Activated T-cell treated with anti-CD3 and anti-CD28 coated beads, Interleukin-2, amount 50 U/mL, for 48 hours (primary cell): ENCODE measurements around the gene LAG3.

Experiments used
- DNase-seq, 2 experiments: peaks; one replicate each; pipeline ENCODE4 v3.0.0-alpha.2; 2020

The LAG3 gene

DNA sequence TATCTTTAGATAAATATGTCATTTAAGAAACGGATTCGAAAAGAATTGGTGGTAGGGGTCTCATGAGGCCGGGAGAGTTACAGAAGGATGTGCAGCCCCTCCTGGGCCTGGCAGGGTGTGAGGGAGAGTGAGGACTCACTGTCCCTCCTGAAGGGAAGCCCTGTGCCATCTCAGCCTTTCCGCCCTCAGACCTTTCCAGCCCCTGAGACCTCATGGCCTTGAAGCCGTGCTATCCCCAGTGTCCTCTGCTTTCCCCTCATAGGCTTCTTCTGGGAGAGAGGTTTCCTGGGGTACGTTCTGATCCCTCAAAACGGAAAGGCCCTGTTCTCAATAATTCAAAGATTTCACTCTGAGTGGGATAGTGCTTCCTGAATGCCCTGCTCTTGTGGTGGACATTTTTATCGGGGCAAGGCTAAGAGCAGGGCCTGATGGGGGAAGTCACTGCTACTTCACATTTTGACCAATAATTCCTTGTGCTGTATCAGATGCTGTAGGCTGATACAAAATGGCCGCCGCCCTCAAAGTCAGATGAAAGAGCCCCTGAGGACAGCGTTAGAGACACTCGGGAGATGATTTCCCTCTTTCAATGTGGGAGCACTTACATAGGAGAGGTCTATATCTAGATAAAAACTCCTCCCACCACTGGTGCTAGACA is 18.3 kb downstream of the LAG3 start:
- DNase-seq = peak; percentile 54 to 62

DNA sequence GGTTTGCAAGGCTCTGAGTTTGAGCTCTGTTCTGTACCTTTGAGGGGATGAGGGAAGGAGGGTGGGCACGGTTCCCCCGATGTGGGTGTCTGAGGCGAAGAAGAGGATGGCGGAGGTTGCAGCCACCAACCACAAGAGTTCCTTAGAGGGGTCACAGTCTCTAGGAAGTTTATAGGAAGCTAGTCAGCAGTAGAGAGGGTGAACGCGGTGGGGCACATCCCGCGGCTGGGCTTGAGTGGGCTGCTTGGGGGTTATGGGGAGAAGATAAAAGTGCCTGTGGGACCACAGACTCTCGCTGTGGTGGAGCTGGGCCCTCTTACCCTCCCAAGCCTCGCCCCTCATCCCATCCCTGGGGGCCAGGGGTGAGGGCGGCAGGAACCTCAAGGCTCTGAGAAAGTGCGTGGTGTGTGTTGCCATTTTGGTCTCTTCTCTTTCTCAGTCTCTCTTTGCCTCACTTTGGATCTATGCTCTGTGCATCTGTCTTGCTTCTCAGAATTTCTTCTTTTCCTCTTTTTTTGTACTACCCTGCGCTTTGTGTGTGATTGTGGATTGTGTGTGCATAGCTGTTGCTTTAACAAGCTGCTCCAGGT is 19.7 kb downstream of the LAG3 start:
- DNase-seq = peak; percentile 43 to 58

DNA sequence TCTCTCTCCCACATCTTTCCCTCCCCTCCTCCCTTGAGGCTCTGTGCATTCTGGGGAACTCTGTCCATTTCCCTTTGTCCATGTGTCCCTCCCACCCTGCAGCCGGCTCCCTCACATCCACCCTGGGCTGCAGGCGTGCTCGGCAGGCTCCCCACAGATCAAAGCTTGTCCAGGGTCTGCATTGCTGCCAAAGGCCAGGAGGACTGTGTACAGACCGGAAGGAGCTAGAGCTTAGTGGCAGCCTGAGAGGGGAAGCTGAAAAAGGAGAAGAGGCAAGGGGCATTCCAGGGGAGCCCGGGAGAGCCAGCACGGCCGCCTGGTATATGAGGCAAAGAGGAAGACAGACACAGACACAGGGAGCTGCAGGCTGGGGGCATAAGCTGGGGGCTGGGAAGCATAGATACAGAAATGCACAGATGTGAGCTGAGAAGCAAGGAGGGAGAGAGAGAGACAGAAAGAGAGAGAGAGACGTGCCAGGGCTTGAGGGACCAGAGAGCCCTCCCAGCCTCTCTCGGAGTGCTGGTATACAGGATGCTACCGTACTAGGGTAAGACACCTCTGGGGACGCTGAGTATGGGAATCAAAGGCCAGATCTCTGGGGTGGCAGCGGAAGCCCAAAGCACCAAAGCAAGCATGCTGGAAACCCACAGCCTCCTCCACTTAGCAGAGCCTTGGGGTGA is 20.3 kb downstream of the LAG3 start:
- peak in 1 of 2 experiments; percentile 46 for DNase-seq

DNA sequence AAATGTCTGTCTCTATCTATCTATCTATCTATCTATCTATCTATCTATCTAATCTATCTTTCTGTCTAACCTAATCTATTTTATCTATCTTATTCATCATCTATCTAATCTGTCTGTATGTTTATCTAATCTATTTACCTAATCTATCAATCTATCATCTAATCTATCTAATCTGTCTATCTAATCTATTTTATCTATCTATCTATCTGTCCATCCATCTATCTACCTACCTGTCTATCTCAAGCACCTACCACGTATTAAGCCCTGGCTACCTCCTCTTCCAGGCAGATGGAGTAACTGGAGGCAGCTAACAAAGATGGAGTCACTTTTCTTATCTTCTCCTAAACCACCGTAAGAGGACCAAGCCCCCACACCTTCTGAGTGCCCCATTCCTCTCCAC is 22.8 kb downstream of the LAG3 start:
- no peak for DNase-seq

DNA sequence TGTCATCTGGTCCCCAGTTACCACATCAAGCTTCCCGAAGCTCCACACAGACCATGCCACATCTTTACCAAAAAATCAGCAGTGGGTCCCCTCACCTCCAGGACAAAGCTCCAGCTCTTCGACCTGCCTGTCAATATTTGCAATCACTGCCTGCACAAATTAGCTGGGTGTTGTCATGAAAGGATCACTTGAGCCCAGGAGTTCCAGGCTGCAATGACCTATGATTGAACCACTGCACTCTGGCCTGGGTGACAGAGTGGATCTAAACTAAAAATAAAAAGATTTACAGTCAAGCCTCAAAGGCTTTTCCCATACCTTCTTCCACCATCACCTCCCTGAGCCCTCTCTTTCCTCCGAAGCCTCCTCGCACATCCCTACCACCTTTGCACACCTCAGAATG is 24.3 kb downstream of the LAG3 start:
- DNase-seq = no peak

DNA sequence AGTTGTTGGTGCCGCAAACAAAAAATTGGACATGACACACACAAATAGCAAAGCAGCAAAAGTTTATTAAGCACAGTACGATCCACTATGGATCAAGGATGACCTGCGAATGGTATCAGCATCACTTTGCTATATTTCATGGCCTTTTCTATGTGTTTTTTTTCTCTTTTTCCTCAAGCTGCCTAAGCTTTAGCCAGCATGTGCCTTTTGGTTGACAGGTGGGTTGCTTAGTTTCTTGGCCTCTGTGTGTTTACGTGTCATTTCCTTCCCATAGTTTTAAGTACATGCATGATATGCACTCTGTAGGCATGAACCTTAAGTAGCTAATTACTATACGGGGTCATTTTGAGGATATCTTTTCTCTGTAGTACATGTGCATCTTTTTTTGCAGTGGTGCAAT is 26.8 kb downstream of the LAG3 start:
- no peak for DNase-seq

DNA sequence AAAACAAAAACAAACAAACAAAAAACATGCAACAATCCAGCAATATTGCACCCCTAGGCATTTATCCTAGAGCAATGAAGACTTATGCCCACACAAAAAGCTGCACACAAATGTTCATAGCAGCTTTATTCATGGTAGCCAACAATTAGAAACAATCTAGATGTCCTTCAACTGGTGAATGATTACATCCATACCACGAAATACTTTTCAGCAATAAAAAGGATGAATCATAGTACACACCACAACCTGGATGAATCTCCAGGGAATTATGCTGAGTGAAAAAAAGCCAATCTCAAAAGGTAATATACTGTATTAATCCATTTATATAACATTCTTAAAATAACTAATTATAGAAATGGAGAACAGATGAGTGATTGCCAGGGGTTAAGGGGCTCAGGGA is 34.9 kb downstream of the LAG3 start:
- no peak for DNase-seq

DNA sequence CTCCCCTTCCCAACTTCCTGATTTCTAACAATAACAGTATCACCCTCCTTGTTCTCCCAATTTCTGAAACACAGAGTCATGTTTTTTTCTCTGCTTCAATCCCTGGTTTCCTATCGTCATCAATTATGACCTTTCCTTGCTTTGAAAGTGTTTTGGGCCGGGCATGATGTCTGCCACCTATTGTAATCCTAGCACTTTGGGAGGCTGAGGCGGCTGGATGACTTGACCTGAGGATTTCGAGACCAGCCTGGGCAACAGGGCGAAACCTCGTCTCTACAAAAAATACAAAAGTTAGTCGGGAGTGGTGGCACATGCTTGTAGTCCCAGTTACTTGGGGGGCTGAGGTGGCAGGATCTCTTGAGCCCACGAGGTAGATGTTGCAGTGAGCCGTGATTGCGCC is 36.7 kb downstream of the LAG3 start:
- DNase-seq = no peak

DNA sequence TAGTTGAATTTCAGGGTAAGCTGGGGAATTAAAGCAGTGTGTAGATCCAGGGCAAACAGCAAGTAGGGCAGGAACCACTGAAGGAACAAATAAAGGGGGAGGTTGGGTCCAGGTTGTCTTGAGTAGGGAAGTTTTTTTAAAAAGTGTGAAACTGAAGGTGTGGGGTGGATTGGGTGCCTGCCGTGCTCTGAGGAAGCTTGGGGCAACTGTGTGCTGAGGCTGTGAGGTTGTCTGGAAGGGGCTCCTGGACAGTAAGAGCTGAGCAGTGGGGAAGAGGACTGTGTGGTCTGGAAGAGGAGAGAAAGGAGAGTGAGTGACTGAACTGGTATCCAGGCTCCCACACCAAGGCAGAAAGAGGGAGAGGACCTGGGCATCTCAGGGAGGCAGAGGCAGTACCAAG is 38.4 kb downstream of the LAG3 start:
- no peak for DNase-seq

DNA sequence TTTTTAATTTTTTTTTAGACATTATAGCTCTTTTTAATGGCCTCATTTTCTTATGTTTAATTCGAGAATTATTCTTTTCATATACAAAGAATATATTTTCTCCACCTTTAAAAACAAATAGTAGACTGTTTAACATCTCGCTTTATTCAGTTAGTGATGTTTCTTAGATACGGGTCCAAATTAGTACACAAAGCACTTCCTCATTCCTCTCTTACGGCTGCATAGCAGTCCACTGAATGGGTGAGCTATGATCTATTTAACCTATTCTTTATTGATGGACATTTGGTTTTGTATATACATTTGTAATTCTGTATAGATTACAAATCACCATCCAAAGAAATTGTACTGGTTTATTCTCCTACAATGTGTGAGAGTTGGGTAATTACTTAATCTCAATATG is 41.0 kb downstream of the LAG3 start:
- no peak for DNase-seq

DNA sequence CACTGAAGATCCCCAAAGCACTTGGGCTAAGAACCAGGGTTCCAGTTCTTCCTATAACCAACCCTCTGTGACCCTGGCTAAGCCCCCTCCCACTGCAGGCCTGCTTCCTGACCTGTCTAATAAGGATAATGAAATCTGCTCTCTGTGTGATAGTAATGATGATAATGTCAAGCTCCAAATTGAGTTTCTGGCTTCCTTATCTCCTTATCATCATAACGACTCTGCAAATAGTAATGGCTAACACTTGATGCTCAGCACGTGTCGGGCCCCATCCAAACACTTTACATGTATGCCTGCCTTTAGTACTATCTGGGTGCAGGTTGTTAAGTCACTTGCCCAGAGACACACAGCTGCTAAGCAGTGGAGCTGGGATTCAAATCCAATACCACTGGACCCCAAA is 44.3 kb downstream of the LAG3 start:
- DNase-seq = no peak

DNA sequence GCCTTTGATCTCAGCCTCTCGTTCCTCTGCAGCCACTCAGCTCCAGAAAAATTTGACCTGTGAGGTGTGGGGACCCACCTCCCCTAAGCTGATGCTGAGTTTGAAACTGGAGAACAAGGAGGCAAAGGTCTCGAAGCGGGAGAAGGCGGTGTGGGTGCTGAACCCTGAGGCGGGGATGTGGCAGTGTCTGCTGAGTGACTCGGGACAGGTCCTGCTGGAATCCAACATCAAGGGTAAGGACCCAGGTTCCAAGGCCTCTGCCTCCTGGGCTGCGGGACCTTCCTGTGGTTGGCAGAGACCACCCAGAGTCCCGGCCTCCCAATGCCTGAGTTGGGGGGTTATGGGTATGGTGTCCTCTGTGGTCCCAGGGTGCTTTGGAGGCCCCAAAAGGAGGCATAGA is 44.8 kb downstream of the LAG3 start:
- no peak for DNase-seq

DNA sequence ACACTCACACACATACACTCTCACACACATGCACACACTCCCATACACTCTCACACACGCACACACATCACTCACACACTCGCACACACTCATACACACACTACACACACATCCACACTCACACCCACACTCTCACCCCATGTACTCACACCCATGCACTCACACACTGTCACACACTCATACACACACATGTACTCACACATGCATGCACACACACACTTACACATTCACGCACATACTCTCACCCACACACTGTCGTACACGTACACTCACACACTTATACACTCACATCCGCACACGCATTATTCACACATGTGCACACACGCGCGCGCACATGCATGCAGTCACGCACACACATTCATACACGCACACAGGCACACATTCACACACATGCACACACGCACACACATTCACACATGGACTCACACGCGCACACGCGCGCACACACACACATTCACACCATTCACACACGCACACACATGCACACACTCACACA is 45.4 kb downstream of the LAG3 start:
- no peak for DNase-seq

DNA sequence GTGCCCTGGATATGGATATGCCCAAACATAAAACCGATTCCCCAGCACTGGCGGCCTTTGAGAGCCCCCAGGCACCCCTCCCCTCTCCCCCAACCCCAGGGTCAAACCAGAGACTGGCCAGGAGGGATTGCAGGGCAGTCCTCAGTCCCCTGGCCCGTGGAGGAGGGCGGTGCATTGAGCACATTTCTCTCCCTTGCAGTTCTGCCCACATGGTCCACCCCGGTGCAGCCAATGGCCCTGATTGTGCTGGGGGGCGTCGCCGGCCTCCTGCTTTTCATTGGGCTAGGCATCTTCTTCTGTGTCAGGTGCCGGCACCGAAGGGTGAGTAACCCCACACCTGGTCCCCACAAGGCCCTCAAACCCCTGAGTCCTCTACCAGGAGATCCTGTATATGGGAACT is 45.9 kb downstream of the LAG3 start:
- no peak for DNase-seq

DNA sequence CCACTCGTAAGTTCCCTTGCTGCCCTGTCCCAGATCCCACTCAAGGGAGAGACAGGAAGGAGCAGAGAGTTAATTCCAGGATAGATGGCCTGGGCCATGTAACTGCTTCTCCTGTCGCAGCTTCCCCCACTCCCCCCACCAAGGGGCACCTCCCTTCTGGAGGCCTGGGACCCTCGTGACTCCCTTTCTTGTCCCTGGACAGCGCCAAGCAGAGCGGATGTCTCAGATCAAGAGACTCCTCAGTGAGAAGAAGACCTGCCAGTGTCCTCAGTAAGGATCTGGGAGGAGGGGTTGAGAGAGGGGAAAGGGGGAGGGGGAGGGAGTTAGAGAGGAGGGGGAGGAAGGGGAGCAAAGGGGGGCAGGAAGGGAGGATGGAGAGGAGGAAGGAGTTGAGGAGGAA is 46.3 kb downstream of the LAG3 start:
- no peak for DNase-seq

DNA sequence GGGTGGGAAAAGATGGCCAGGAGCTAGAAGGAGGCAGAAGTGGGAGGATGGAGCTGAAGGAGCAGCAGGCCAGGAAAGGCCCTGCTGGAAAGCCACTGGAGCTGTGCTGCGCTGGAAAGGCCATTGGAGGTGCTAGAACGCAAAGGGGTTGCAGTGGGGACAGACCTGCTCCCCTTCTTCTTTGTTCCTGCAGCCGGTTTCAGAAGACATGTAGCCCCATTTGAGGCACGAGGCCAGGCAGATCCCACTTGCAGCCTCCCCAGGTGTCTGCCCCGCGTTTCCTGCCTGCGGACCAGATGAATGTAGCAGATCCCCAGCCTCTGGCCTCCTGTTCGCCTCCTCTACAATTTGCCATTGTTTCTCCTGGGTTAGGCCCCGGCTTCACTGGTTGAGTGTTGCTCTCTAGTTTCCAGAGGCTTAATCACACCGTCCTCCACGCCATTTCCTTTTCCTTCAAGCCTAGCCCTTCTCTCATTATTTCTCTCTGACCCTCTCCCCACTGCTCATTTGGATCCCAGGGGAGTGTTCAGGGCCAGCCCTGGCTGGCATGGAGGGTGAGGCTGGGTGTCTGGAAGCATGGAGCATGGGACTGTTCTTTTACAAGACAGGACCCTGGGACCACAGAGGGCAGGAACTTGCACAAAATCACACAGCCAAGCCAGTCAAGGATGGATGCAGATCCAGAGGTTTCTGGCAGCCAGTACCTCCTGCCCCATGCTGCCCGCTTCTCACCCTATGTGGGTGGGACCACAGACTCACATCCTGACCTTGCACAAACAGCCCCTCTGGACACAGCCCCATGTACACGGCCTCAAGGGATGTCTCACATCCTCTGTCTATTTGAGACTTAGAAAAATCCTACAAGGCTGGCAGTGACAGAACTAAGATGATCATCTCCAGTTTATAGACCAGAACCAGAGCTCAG is 47.0 kb downstream of the LAG3 start:
- no peak for DNase-seq

DNA sequence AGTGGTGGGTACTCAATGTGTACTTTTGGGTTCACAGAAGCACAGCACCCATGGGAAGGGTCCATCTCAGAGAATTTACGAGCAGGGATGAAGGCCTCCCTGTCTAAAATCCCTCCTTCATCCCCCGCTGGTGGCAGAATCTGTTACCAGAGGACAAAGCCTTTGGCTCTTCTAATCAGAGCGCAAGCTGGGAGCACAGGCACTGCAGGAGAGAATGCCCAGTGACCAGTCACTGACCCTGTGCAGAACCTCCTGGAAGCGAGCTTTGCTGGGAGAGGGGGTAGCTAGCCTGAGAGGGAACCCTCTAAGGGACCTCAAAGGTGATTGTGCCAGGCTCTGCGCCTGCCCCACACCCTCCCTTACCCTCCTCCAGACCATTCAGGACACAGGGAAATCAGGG is 47.8 kb downstream of the LAG3 start:
- DNase-seq = no peak

DNA sequence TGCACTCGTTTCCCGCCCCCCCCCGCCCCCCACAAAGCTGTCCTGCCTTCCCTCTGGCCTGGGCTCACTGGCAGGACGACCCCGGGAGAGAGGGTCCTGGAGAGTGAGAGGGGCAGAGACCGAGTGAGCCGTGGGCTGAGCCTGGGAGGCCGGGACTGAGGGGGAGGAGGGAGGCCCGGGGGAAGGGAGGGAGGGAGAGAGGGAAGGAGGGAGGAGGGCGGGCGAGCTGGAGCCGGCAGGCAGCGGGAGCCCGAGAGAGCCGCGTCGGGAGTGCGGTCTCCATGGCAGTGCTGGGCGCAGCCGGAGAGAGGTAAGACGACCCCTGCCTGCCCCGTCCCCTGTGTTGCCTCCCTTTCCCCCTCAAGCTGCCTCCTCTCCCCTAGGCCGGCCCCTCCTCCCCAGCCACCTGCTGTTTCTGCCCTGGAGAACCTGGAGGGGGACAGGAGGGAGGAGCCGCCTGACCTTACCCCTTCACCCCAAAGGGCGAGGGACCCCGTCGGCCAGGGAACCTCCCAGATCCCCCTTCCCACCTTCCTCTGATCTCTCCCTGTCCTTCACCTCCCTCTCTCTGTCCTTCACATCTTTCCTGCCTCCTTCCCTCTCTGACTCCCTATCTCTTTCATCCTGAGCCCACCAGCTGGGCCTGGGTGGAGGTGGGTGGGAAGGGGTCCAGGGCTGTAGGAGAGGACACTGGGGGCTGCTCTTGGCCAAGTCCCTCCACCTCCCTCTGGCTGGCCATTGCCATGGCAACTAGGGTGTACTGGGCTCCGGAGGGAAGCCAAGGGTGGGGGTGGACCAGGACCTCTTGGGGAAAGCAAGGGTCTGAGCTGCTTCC is 49.5 kb downstream of the LAG3 start, which contains the start of gene GPR162:
GPR162 (plus strand) TSS at position 231 of the 835 bp plus-strand sequence. CDS start 2,078 bp downstream, outside the sequence.
- no peak for DNase-seq

DNA sequence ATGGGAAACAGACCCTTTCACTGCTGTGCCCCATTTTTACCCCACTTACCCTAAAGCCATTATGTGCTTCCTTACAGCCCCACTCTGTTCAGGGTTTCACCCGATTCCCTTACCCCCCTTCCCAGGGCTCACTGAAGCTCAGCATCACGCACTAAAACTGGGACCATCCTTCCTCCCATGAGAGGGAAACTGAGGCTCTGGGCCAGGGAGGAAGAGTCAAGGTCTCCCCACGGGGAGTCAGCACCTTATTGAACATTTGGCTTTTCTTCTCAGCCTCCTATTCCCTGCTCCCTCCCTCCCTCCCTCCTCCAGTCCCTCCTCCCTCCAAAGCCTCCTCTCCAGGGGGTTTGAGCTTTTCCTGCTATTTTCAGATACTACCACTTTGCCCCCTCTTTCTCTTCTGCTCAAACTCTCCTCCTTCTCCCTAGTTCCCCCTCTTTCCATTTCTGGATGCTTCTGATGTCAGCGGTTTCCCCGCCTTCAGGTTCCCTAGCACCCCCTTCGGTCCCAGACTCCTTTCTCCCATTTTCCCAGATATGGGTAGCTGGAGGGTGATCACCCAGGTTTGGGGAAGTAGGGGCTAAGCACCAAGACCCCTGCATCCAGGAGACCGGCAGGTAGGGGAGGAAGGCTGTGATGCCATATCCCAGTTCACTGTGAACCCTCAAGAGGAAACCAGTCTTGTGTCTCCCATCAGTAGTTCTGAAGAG is 50.3 kb downstream of the LAG3 start:
- no peak for DNase-seq

DNA sequence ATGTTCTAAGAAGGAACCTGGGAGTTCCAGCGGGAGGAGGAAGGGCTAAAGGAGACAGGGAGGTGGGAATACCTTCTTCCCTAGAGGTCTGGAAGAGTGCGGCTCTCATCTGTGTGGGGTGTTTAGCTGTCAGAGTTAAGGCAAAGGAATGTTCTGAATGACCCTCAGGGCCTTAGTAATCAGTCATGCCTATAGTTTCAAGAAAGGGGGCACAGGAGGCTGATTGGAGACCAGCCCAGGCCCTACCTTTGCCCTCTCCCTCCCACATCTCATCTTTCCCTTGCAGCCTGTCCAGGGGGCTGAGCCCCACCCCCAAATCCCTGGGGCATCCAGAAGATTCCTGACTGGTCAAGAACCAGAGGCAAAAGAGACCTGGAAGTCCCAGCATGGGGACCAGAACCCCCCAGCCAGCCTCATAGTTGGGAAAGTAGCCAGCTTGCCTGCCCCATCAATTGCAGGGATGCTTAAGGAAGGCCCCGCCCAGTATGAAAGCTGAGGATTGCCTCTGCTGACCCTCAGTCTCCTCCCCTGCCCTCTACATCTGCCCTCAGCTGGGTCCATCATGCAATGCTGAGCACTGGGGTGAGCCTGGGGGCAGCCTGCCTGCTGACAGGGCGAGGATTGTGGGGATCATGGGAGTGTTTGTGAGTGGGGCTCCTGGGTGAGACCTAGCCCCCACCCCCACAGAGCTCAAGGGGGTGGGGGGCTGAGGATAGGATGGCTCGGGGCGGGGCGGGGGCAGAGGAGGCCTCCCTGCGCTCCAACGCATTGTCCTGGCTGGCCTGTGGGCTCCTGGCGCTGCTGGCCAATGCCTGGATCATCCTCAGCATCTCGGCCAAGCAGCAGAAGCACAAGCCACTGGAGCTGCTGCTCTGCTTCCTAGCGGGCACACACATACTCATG is 51.1 kb downstream of the LAG3 start:
- no peak for DNase-seq
